SU-DHL-6 (cell line): Measurements from ENCODE around the gene COPS7A.
"Not testable (repeated sequence)": the region's sequence is repeated elsewhere in the genome, so short reads cannot be mapped to it uniquely, and the experiment has no call there.

ENCODE experiments used
- H2AFZ ChIP-seq: fragments of 200-600 bp; sonication (generic); 2 replicates; pipeline ENCODE4 v1.6.1; 2014; ENCODE audit warnings: low read depth, mild to moderate bottlenecking, moderate library complexity, mixed read lengths, antibody characterized with exemption, low read length; ENCODE audit not compliant: severe bottlenecking
- H3F3A ChIP-seq: fragments of 200-600 bp; shearing (Covaris generic); 2 replicates; pipeline ENCODE4 v1.6.0; 2016; ENCODE audit warnings: antibody characterized with exemption, mild to moderate bottlenecking; ENCODE audit not compliant: insufficient read depth
- H3K27ac ChIP-seq: fragments of 200-600 bp; sonication (generic); 2 replicates; pipeline ENCODE4 v1.5.1; 2016; ENCODE audit warnings: low read depth, mild to moderate bottlenecking, low read length, moderate library complexity, mixed read lengths
- H3K27me3 ChIP-seq: fragments of 200-600 bp; sonication (generic), shearing (Covaris generic); 2 replicates; pipeline ENCODE4 v1.6.0; 2014; ENCODE audit warnings: mild to moderate bottlenecking, low read length
- H3K36me3 ChIP-seq: fragments of 200-600 bp; sonication (generic); 2 replicates; pipeline ENCODE4 v1.6.1; 2014; ENCODE audit warnings: mild to moderate bottlenecking, low read length, mixed read lengths
- H3K4me2 ChIP-seq: fragments of 300-600, 200-600 bp; shearing (Covaris generic), sonication (generic); 2 replicates; pipeline ENCODE4 v1.6.0; 2014; ENCODE audit warnings: low read length, low read depth, mild to moderate bottlenecking; ENCODE audit not compliant: poor library complexity, severe bottlenecking
- H3K4me3 ChIP-seq: fragments of 200-600 bp; sonication (generic); 2 replicates; pipeline ENCODE4 v1.5.1; 2014; ENCODE audit warnings: antibody characterized with exemption, low read length, mild to moderate bottlenecking, mixed read lengths; ENCODE audit not compliant: insufficient read depth, poor library complexity, severe bottlenecking
- H3K79me2 ChIP-seq: fragments of 200-600 bp; sonication (generic); 2 replicates; pipeline ENCODE4 v1.6.1; 2014; ENCODE audit warnings: mild to moderate bottlenecking, low read length, moderate library complexity; ENCODE audit not compliant: insufficient read depth
- H3K9ac ChIP-seq: fragments of 200-600 bp; sonication (generic); 2 replicates; pipeline ENCODE4 v1.7.0; 2014; ENCODE audit warnings: mild to moderate bottlenecking, low read length
- H3K9me2 ChIP-seq: fragments of 200-600 bp; sonication (generic); replicated peaks from 2 replicates; pipeline ENCODE4 v1.6.1; 2014; ENCODE audit warnings: low read length; ENCODE audit not compliant: insufficient read depth
- H3K9me3 ChIP-seq: fragments of 200-600 bp; sonication (generic); 2 replicates; pipeline ENCODE4 v1.6.1; 2014; ENCODE audit warnings: low read length, mixed read lengths; ENCODE audit not compliant: insufficient read depth
- H4K20me1 ChIP-seq: fragments of 200-600 bp; sonication (generic); 2 replicates; pipeline ENCODE4 v1.6.1; 2014; ENCODE audit warnings: low read depth, mild to moderate bottlenecking, antibody characterized with exemption, low read length, moderate library complexity, mixed read lengths
- CTCF ChIP-seq: fragments of 200-600 bp; sonication (generic); IDR thresholded peaks from one replicate; pipeline ENCODE4 v1.5.1; 2017; ENCODE audit warnings: antibody characterized with exemption, mild to moderate bottlenecking, low read length, moderate library complexity; ENCODE audit not compliant: insufficient read depth, poor library complexity, severe bottlenecking
- EZH2phosphoT487 ChIP-seq: fragments of 200-600 bp; sonication (generic), shearing (Covaris generic); conservative IDR thresholded peaks from 2 replicates; pipeline ENCODE4 v1.6.1; 2018; ENCODE audit warnings: mild to moderate bottlenecking, antibody characterized with exemption, low read length, moderate library complexity, mixed read lengths

Gene COPS7A

DNA sequence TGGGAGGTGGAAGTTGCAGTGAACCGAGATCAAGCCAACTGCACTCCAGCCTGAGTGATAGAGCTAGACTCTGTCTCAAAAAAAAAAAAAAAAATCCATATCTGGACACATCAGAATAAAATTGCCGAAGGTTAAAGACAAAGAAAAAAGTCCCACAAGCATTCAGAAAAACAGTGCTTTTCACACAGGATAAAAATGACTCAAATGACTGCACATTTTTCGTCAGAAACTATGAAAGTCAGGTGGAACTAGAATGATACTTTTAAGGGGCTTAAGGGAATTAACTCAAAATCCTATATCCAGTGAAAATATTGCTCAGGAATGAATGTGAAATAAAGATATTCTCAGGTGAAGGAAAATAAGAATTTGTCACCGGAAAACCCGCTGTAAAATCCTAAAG, 12.9 kb downstream of the COPS7A start:
- H3K27ac ChIP-seq: no peak overlapping the region
- no peak overlapping the region for H3K4me2 ChIP-seq
- no peak for TF ChIP-seq EZH2phosphoT487

DNA sequence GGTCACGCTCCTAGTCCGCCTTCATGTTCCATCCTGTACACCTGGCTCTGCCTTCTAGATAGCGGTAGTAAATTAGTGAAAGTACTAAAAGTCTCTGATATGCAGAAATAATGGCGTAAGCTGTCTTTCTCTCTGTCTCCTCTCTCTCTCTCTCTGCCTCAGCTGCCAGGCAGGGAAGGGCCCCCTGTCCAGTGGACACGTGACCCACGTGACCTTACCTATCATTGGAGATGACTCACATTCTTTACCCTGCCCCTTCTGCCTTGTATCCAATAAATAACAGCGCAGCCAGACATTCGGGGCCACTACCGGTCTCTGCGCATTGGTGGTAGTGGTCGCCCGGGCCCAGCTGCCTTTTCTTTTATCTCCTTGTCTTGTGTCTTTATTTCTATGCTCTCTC, 18.2 kb downstream of the COPS7A start:
- H3K4me3 ChIP-seq, H3K27me3 ChIP-seq, H3K9me2 ChIP-seq, H3K4me2 ChIP-seq, H2AFZ ChIP-seq, H4K20me1 ChIP-seq, H3F3A ChIP-seq, H3K9me3 ChIP-seq, H3K36me3 ChIP-seq, H3K79me2 ChIP-seq, H3K27ac ChIP-seq, H3K9ac ChIP-seq: not testable (repeated sequence)

More for the DNA sequence above, 12.9 kb downstream of the COPS7A start:
- no peaks in the 10 kb centered on the region for H3K9me3 ChIP-seq
- H3K9ac ChIP-seq: no peak overlapping the region
- no peaks in the 10 kb centered on the region for H3K9me2 ChIP-seq
- no peak overlapping the region for H2AFZ ChIP-seq
- no peak overlapping the region for H3K4me3 ChIP-seq
- H4K20me1 ChIP-seq: no peaks in the 10 kb centered on the region
- no peaks in the 10 kb centered on the region for H3K27me3 ChIP-seq
- H3K79me2 ChIP-seq: no peaks in the 10 kb centered on the region
- H3K36me3 ChIP-seq: no peaks in the 10 kb centered on the region
- H3F3A ChIP-seq: 0 out of 2 replicates have a peak, but pooled peaks cover 3% of the 10 kb centered on the region

- Histone ChIP-seq H3F3A (0 out of 2 replicates have a peak, but pooled peaks cover 3% of the 10 kb centered on the region), H3K9ac (no peak overlapping the region), H3K36me3 (no peaks in the 10 kb centered on the region), H2AFZ (no peak overlapping the region), H3K9me3 (no peaks in the 10 kb centered on the region), H3K79me2 (no peaks in the 10 kb centered on the region), H3K27ac (no peak overlapping the region), H3K27me3 (no peaks in the 10 kb centered on the region), H3K4me2 (no peak overlapping the region), H3K4me3 (no peak overlapping the region), H4K20me1 (no peaks in the 10 kb centered on the region), H3K9me2 (no peaks in the 10 kb centered on the region)
- no peak for TF ChIP-seq EZH2phosphoT487
- TF ChIP-seq CTCF: no peak
Measured at GRCh38 chr12:6742834-6743233, 19.0 kb downstream of the COPS7A start.

- not testable (repeated sequence) for H2AFZ ChIP-seq, H3K9me3 ChIP-seq, H3K27me3 ChIP-seq, H3K36me3 ChIP-seq, H4K20me1 ChIP-seq, H3F3A ChIP-seq, H3K79me2 ChIP-seq, H3K27ac ChIP-seq, H3K9me2 ChIP-seq, H3K9ac ChIP-seq, H3K4me2 ChIP-seq, H3K4me3 ChIP-seq
Measured at GRCh38 chr12:6743300-6743699, 19.5 kb downstream of the COPS7A start.

DNA sequence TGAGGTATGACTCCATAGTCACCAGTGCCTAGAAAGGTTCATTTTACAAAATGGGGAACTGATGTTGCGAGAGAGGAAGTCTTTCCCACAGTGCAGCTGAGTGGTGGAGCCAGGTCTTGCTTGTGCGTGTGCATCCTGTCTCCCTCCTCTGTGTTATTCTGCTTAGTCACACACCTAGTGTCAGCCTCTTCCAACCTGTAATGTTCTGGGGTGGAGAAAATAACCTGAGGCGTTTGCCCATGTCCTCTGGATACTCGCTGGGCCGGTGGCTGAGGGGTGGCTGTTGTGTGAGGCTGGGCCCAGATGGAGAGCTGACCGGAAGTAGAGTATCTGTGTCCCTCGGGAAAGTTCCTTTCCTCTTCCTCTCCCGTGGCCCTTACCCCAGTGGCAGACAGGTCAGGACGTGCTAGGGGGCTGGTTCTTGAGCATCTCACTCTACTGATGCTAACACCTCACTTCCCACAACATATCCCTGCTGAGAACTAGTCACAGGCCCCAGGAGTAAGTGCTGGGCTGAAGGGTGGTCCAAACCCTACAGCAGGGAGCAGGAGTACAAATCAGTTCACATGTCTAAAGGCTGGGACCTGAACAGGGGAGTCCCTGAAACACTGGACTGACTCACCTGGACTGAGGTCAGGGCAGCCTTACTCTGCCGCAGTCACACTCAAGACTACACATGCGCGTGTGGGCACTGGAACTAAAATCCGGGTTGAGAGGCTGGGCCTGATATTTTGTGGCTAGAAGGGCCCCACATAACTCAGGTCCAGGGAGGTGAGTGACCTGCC, 22.1 kb downstream of the COPS7A start:
- no peak overlapping the region for H2AFZ ChIP-seq
- no peaks in the 10 kb centered on the region for H3K9me2 ChIP-seq
- H3K27ac ChIP-seq: no peak overlapping the region
- H3K9ac ChIP-seq: no peak overlapping the region
- no peaks in the 10 kb centered on the region for H3K79me2 ChIP-seq
- no peak for TF ChIP-seq CTCF
- no peak for TF ChIP-seq EZH2phosphoT487
- no peaks in the 10 kb centered on the region for H3K27me3 ChIP-seq
- 0 out of 2 replicates have a peak, but pooled peaks cover 2% of the 10 kb centered on the region for H3F3A ChIP-seq
- H3K36me3 ChIP-seq: no peaks in the 10 kb centered on the region
- H3K4me3 ChIP-seq: no peak overlapping the region
- H3K4me2 ChIP-seq: no peak overlapping the region
- no peaks in the 10 kb centered on the region for H4K20me1 ChIP-seq
- H3K9me3 ChIP-seq: no peaks in the 10 kb centered on the region
